ENCODE measurements around the gene MPP2.
"Not testable (repeated sequence)": the region's sequence is repeated elsewhere in the genome, so short reads cannot be mapped to it uniquely, and the experiment has no call there.

MPP2 gene, protein sequence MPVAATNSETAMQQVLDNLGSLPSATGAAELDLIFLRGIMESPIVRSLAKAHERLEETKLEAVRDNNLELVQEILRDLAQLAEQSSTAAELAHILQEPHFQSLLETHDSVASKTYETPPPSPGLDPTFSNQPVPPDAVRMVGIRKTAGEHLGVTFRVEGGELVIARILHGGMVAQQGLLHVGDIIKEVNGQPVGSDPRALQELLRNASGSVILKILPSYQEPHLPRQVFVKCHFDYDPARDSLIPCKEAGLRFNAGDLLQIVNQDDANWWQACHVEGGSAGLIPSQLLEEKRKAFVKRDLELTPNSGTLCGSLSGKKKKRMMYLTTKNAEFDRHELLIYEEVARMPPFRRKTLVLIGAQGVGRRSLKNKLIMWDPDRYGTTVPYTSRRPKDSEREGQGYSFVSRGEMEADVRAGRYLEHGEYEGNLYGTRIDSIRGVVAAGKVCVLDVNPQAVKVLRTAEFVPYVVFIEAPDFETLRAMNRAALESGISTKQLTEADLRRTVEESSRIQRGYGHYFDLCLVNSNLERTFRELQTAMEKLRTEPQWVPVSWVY

GRCh38 chr17:43907425-43907981 lies at the start of gene MPP2:
MPP2 (minus strand) TSS chr17:43907536; CDS start chr17:43904460, 3,076 bp downstream.
- peak; percentile 90 for DNase-seq

GRCh38 chr17:43956222-43956621 lies 48.9 kb upstream of the MPP2 start:
- no peak for DNase-seq

- DNase-seq, result no peak
Observed at GRCh38 chr17:43953746-43954145, 46.4 kb upstream of the MPP2 start, which contains the start of gene PYY. PYY (minus strand) TSS chr17:43953940; CDS start chr17:43953483, 457 bp downstream.

DNA sequence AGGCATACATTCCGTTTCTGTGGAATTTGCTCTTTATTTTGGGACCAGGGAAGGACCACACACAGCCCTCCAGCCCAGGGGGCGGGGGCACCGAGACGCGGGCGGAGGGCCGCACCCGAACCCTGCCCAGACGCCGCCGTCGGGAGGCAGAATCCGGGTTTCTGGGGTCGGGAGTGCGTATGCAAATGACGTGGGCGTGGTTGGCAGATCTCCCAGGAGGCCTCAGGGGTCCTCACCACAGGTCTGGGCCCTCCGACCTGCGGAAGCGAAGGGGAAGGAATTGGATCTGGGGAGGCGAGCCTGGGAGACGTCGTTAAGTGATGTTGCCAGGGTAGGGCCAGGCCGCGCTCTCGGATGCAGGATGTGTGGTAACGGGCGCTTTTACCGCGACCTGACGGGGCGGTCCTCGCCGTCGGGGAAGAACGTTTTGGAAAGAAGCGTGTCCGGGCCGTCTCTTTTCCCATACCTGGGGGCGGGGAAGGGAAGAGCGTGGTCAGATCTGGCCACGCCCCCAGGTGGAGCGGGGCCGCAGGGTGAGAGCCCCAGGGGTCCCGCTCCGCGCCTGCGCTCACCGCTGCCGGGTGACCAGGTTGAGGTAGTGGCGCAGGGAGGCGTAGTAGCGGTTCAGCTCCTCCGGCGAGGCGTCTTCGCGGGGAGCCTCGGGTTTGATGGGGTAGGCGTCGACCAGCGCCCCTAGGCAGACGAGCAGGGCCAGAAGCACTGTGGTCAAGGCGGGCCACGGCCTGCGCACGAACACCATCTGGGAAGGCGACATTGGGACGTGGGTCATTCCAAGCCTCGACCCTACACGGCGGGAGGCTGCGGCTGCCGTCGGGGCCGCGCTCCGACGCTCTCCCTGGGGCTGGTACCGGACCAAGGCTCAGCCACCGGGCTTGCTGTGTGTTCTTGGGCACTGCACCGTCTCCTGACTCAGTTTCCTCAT lies 45.7 kb upstream of the MPP2 start:
- DNase-seq, result peak; percentile 68

DNA sequence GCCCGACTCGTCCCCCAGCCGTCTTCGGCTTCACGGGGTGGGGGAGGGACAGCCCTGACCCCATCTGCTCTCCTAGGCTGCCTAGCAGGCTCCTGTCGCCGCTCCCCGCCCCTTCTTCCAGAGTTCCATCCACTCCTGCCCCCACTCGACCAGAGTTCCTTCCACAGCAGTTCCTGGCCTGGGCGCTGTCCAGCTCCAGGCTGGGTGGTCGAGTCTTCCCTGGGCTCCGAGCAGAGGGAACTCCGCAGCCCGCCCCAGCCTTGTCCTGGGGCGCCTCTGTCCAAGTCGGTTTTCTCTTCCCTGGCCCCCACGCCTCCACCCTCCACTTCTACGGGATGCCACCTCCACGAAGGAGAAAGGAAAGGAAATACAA lies 45.0 kb upstream of the MPP2 start:
- peak; percentile 23 for DNase-seq

GRCh38 chr17:43951750-43952149 lies 44.4 kb upstream of the MPP2 start:
- DNase-seq, result no peak

DNA sequence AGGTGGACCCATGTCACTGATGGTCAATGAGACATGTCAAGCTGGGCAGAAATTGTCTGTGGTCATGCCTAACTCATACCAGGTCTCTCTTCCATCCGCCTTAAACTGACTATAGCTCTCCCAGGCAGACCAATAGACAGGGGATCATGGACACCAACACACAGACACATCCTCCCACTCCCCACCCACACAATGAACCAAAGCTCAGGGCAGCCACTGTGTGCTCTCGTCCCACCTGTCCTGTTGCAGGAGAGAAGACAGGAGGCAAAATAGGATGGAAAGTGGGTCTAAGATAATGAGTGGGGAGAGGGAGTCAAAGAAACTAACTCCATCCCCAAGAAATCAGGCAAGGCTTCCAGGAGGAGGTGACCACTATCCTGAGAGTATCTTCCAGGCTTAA lies 43.2 kb upstream of the MPP2 start:
- no peak for DNase-seq

DNA sequence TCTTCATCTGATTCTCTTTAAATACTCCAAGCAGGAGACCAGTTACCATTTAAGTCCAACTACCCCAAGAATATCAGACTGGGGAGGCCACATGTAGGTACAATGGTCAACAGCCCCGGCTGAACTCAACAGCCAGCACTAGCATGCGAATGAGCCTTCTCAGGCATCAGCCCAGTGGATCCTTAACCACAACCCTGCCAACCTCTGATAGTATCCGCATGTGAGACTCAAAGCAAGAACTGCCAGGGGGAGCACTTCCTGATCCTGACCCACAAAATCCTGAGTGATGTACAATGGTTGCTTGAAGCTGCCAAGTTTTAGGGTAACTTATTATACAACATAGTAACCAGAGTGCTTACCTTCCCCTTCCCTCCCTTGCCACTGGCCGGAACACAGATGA lies 42.4 kb upstream of the MPP2 start:
- no peak for DNase-seq

DNA sequence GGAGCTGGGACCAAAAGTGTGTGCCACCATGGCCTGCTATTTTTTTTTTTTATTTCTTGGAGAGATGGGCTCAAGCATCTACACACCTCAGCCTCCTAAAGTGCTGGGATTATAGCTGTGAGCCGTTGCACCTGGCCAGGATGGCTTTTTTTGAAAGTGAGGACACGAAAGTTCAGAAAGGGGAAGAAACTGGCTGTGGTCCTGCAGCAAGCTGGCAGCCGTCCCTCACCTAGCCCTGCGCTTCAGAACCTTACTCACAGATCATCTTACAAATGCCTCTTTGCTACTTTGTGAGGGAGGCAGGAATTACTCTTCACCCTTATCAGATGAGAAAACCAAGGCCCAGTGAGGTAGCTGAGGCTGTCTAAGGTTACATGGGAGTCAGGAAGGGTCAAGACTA lies 39.4 kb upstream of the MPP2 start:
- DNase-seq, result no peak

DNA sequence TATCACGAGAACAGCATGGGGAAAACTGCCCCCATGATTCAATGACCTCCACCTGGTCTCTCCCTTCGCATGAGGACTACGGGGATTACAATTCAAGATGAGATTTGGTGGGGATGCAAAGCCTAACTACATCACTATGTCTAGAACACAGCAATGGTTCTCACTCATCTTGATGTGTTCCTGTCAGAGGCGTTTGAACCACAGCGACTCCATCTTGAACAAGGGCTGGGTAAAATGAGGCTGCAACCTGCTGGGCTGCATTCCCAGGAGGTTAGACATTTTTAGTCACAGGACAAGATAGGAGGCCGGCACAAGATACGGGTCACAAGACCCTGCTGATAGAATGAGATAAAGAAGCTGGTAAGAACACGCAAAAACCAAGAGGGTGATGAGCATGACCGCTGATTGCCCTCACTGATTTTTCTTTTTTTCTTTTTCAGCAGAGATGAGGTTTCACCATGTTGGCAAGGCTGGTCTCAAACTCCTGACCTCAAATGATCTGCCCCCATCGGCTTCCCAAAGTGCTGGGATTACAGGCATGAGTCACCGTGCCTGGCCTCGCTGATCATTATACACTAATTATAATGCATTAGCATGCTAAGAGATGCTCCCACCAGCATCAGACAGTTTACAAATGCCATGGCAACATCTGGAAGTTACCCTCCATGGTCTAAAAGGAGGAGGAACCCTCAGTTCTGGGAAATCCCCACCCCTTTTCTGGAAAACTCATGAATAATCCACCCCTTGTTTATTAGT lies 37.9 kb upstream of the MPP2 start:
- peak; percentile 33 for DNase-seq

GRCh38 chr17:43942051-43942685 lies 34.8 kb upstream of the MPP2 start, which contains the start of gene PPY:
PPY (minus strand) TSS chr17:43942476; CDS start chr17:43941654, 822 bp downstream.
- no peak for DNase-seq

DNA sequence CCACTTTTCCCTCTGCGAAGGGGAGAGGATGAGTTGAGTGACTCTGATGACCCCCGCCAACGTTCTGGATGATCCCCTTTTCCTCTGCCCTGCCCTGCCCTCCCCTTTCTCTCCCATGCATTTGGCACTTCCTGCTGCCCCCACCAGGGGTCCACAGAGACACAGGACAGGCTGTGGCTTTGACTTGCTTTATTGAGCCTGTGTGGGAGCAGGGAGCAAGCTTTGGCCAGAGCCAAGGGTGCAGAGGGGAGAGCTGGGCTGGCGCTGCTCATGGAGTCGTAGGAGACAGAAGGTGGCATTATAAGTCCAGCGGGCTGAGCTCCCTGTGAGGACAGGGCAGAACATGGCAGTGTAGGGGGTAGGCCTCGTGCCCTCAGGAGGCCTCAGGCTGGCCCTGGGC lies 33.3 kb upstream of the MPP2 start:
- DNase-seq, result peak; percentile 55

DNA sequence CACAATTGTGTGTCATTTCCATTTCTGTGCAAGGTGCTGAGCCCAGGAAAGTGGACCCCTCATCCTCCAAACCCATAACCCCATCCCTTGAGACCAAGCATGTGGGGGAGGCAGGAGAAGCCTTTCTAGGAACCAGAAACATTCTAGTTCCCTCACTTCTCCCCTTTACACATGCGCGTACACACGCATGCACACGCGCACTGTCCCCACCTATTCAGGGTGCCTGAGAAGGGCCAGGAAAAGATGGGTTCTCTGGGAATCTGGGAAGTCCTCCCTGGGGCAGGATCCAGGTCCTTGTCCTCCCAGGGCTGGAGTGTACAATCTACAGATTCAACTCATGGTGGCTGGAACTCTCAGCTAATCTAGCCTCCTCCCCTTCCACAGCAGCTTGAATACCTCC lies 32.5 kb upstream of the MPP2 start:
- no peak for DNase-seq

DNA sequence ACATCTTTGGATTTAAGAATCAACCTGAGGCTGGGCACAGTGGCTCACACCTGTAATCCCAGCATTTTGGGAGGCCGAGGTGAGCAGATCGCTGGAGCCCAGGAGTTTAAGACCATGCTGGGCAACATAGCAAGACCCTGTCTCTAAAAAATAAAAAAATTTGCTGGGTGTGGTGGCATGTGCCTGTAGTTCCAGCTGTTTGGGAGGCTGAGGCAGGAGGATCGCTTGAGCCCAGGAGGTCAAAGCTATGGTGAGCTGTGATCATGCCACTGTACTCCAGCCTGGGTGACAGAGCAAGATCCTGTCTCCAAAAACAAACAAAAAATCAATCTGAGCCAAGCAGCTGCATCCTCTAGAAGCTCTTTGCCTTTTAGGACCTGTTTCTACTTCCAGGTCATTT lies 32.1 kb upstream of the MPP2 start:
- DNase-seq, result not testable (repeated sequence)

- no peak for DNase-seq
Observed at GRCh38 chr17:43938838-43939182, 31.5 kb upstream of the MPP2 start.

GRCh38 chr17:43936434-43936833 lies 29.1 kb upstream of the MPP2 start:
- no peak for DNase-seq

- DNase-seq, result no peak
Observed at GRCh38 chr17:43935926-43936261, 28.6 kb upstream of the MPP2 start.

GRCh38 chr17:43935204-43935925 lies 28.0 kb upstream of the MPP2 start:
- DNase-seq, result no peak

- no peak for DNase-seq
Observed at GRCh38 chr17:43932923-43933322, 25.6 kb upstream of the MPP2 start.

GRCh38 chr17:43932357-43932756 lies 25.0 kb upstream of the MPP2 start:
- no peak for DNase-seq

GRCh38 chr17:43931062-43931571 lies 23.8 kb upstream of the MPP2 start:
- no peak for DNase-seq

All from NCI-H69 (cell line).